GM12878 (cell line): Measurements from ENCODE around the gene GEMIN5. TPM values are rescaled to one million over a fixed set of nuclear protein-coding genes. Genes with fewer than 3 reads are reported as not detected.

Source experiments
- ATAC-seq: fragments of 200-7000 bp; cut with Tn5 transposase; 3 replicates; pipeline ENCODE4 v1.9.1; 2020; ENCODE audit warnings: mild to moderate bottlenecking, moderate library complexity
- BruUV-seq: library from RNA; stranded (reverse); fragments of 400-500 nt; replicated peaks from 2 replicates; lab custom pipeline; 2021; lab: Mats Ljungman, UMichigan
- CTCF ChIA-PET: fragments of 300-600 bp; sonication (Branson Sonifier 250); formaldehyde crosslinking; extraction: SDS; loops from one replicate; lab custom pipeline; 2021; ENCODE audit warnings: inconsistent platforms; lab: Yijun Ruan, JAX
- POLR2A ChIA-PET: fragments of 350-600 bp; formaldehyde crosslinking; extraction: SDS; loops from one replicate; lab custom pipeline; 2021; ENCODE audit warnings: inconsistent platforms; lab: Charles Lee
- RAD21 ChIA-PET: fragments of 300-600 bp; sonication (Branson Sonifier 250); formaldehyde crosslinking; loops from one replicate; lab custom pipeline; 2023; ENCODE audit warnings: antibody characterized with exemption; ENCODE audit not compliant: unreplicated experiment; lab: Charles Lee
- SMC1A ChIA-PET: fragments of 300-600 bp; sonication (Branson Sonifier 250); formaldehyde crosslinking; loops from one replicate; lab custom pipeline; 2023; ENCODE audit not compliant: unreplicated experiment, uncharacterized antibody; lab: Charles Lee
- DNase-seq: peaks from one replicate; pipeline ENCODE4 v3.0.0-alpha.2; 2011; ENCODE audit warnings: low read depth, low spot score
- FAIRE-seq: peaks from 3 replicates; lab custom pipeline; 2011; peaks lifted over from hg19 to GRCh38; lab: Jason Lieb, UNC
- H2AFZ ChIP-seq: 2 replicates; pipeline ENCODE4 v1.6.0; 2011; ENCODE audit warnings: low read depth, low read length, control low read depth; ENCODE audit not compliant: control insufficient read depth
- H3K27ac ChIP-seq: 2 replicates; pipeline ENCODE4 v1.5.1; 2011; ENCODE audit warnings: control low read depth; ENCODE audit not compliant: control insufficient read depth, insufficient read depth
- H3K27me3 ChIP-seq, 2 experiments: replicated peaks in 1 of 2; 2 replicates each; pipeline versions ENCODE4 v1.6.0 to v1.6.1; 2011; ENCODE audit warnings: low read length in 1 of 2; ENCODE audit not compliant: control insufficient read depth in 2 of 2, insufficient read depth in 2 of 2
- H3K36me3 ChIP-seq, 2 experiments: 2 replicates each; pipeline ENCODE4 v1.5.1; 2011; ENCODE audit warnings: low read length in 1 of 2; ENCODE audit not compliant: control insufficient read depth in 2 of 2, insufficient read depth in 2 of 2
- H3K4me1 ChIP-seq: 2 replicates; pipeline ENCODE4 v1.6.1; 2011; ENCODE audit warnings: mild to moderate bottlenecking, low read length, moderate library complexity, mixed read lengths; ENCODE audit not compliant: control insufficient read depth, insufficient read depth
- H3K4me2 ChIP-seq: 2 replicates; pipeline ENCODE4 v1.6.0; 2011; ENCODE audit warnings: control low read depth; ENCODE audit not compliant: control insufficient read depth, insufficient read depth
- H3K4me3 ChIP-seq: fragments of 200-600 bp; sonication (generic); 2 replicates; pipeline ENCODE4 v1.5.1; 2016
- H3K79me2 ChIP-seq: 2 replicates; pipeline ENCODE4 v1.6.0; 2011; ENCODE audit warnings: low read length; ENCODE audit not compliant: control insufficient read depth, insufficient read depth
- H3K9ac ChIP-seq: 2 replicates; pipeline ENCODE4 v1.8.0; 2011; ENCODE audit warnings: low read length, control low read depth, mixed read lengths; ENCODE audit not compliant: control insufficient read depth, insufficient read depth
- H3K9me3 ChIP-seq: replicated peaks from 3 replicates; pipeline ENCODE4 v1.5.1; 2011; ENCODE audit warnings: mild to moderate bottlenecking, low read length; ENCODE audit not compliant: control insufficient read depth, insufficient read depth
- H4K20me1 ChIP-seq: 2 replicates; pipeline ENCODE4 v1.6.0; 2011; ENCODE audit not compliant: control insufficient read depth, insufficient read depth
- BACH1 ChIP-seq: fragments of 450-650 bp; IDR thresholded peaks from 2 replicates; pipeline ENCODE4 v1.6.1; 2017; ENCODE audit warnings: mild to moderate bottlenecking, borderline replicate concordance
- CUX1 ChIP-seq: IDR thresholded peaks from 2 replicates; pipeline ENCODE4 v1.6.1; 2012; ENCODE audit warnings: improper control_type of control experiment, low read depth, low read length; ENCODE audit not compliant: insufficient replicate concordance
- IKZF2 ChIP-seq, 2 experiments: fragments of 450-650 bp; IDR thresholded peaks; 2 replicates each; pipeline ENCODE4 v1.6.1; 2017; ENCODE audit warnings: mild to moderate bottlenecking in 2 of 2, moderate library complexity in 2 of 2
- POLR2AphosphoS5 ChIP-seq: IDR thresholded peaks from 2 replicates; pipeline ENCODE4 v1.6.1; 2011; ENCODE audit warnings: mild to moderate bottlenecking, low read length, inconsistent platforms
- RAD51 ChIP-seq: fragments of 450-650 bp; IDR thresholded peaks from 2 replicates; pipeline ENCODE4 v1.6.1; 2016; ENCODE audit warnings: moderate library complexity, mild to moderate bottlenecking, inconsistent platforms
- RUNX3 ChIP-seq: IDR thresholded peaks from 2 replicates; pipeline ENCODE4 v1.6.1; 2012; ENCODE audit warnings: low read length, inconsistent platforms
- WGBS: methylation state at CpG from one replicate; pipeline ENCODE4 v1.1.6; 2016; ENCODE audit warnings: low lambda C conversion rate; ENCODE audit not compliant: insufficient replicate concordance, insufficient coverage; ENCODE audit errors: missing lambda C conversion rate; 5-methylcytosine and 5-hydroxymethylcytosine counted together
- in situ Hi-C: fragments of 300-500 bp; cut with MboI; formaldehyde crosslinking; loops from 9 replicates; pipeline ENCODE4 v1.14.3; 2018; ENCODE audit warnings: mixed read lengths
- intact Hi-C: fragments of 100-400 bp; cut with micrococcal nuclease; formaldehyde crosslinking; loops from one replicate; pipeline ENCODE4 v1.14.2; 2022; ENCODE audit not compliant: unreplicated experiment
- polyA plus RNA-seq, 11 experiments: library from polyadenylated mRNA; depleted of rRNA in 4 of 11; unstranded in 6 of 11; stranded (reverse) in 5 of 11; fragments of >200 nt; fragmentation: Nextera tagmentation in 4 of 11; fragmentation: Illumina TruSeq in 1 of 11; extraction: Ambion mirVana in 4 of 11; extraction: Trizol in 1 of 11; gene quantifications; 1 replicate in 1 of 11; 2 replicates in 10 of 11; pipeline versions ENCODE4 v1.2.1 to v1.2.3, GENCODE V29; 2011 to 2016; ENCODE audit warnings: inconsistent platforms in 2 of 11, missing spikeins in 2 of 11, low read depth in 1 of 11
- total RNA-seq, 4 experiments: library from RNA; depleted of rRNA in 3 of 4; stranded (reverse); fragments of >200 nt in 3 of 4; fragmentation: Illumina TruSeq in 1 of 4; extraction: Trizol in 1 of 4; gene quantifications; 2 replicates each; pipeline versions ENCODE4 v1.2.1 to v1.2.3, GENCODE V29; 2013 to 2021

GEMIN5 gene
- total and polyA plus RNA-seq, 10 of the 15 experiments (the other 5 are each of a cell fraction or from before 2014, with no cell fraction given), result 6.3 to 29.8 (median 23.3) TPM

- no peak for TF ChIP-seq CUX1
Observed at GRCh38 chr5:154863291-154864080, 74.5 kb downstream of the GEMIN5 start (continued).

GRCh38 chr5:154862766-154863165 lies 75.2 kb downstream of the GEMIN5 start:
- no TSS peak for BruUV-seq
- peak overlapping the region; percentile 77 for H3K4me2 ChIP-seq

More at GRCh38 chr5:154862766-154863165, 75.2 kb downstream of the GEMIN5 start:
- no peak for TF ChIP-seq POLR2AphosphoS5
- peak; percentile 16 to 44; a peak in 2 of 4 replicates for TF ChIP-seq IKZF2 (IDR thresholded peaks at IDR 0.05)
- peak; percentile 15; the same call in 1 of the 2 replicates for TF ChIP-seq RUNX3
- TF ChIP-seq BACH1, result no peak
- TF ChIP-seq RAD51, result no peak
- intact Hi-C loops, result loop anchor here (5.0 kb wide), 1 partner anchor 210 kb away; no protein-coding TSS in a partner anchor
- H3K27ac ChIP-seq, result 0 out of 2 replicates have a peak overlapping the region, but pooled peaks have one; percentile 18
- ChIA-PET SMC1A (no interaction called here), POLR2A (interaction anchor here (0.6 to 1.0 kb wide), 2 partner anchors 101 to 215 kb away, joined by 3 read pairs; no protein-coding TSS in a partner anchor), CTCF (interaction anchor here (0.6 to 1.6 kb wide), 3 partner anchors 19 to 55 kb away, joined by 3 to 5 read pairs (median 4); no protein-coding TSS in a partner anchor), RAD21 (no interaction called here)
- DNase-seq (peak; percentile 27), FAIRE-seq (no peak), ATAC-seq (no peak)
- 2% methylated on average over 2 of the region's 2 CpGs for WGBS
- no peak overlapping the region for H3K9ac ChIP-seq
- peak overlapping the region; percentile 12; the same call in 1 of the 2 replicates for H3K4me3 ChIP-seq
- no peak overlapping the region for H2AFZ ChIP-seq
- no peaks in the 10 kb centered on the region for H3K9me3 ChIP-seq
- H3K79me2 ChIP-seq, result peaks cover 53% of the 10 kb centered on the region
- in situ Hi-C loops, result loop anchor here (5.0 kb wide), 1 partner anchor 110 kb away; no protein-coding TSS in a partner anchor
- no peaks in the 10 kb centered on the region for H3K27me3 ChIP-seq
- H3K36me3 ChIP-seq, result peaks cover 1 to 4% of the 10 kb centered on the region in 2 experiments
- H4K20me1 ChIP-seq, result no peaks in the 10 kb centered on the region; the same call in 1 of the 2 replicates
- peaks cover 17% of the 10 kb centered on the region for H3K4me1 ChIP-seq
